ENCODE results near the gene DCDC2. TPM values are rescaled to one million over a fixed set of nuclear protein-coding genes. Genes with fewer than 3 reads are reported as not detected.
"Not testable (repeated sequence)": the region's sequence is repeated elsewhere in the genome, so short reads cannot be mapped to it uniquely, and the experiment has no call there.

Gene DCDC2
- total RNA-seq, 4 donors from 2014 or later = 0.09 TPM; not detected in 3

DNA sequence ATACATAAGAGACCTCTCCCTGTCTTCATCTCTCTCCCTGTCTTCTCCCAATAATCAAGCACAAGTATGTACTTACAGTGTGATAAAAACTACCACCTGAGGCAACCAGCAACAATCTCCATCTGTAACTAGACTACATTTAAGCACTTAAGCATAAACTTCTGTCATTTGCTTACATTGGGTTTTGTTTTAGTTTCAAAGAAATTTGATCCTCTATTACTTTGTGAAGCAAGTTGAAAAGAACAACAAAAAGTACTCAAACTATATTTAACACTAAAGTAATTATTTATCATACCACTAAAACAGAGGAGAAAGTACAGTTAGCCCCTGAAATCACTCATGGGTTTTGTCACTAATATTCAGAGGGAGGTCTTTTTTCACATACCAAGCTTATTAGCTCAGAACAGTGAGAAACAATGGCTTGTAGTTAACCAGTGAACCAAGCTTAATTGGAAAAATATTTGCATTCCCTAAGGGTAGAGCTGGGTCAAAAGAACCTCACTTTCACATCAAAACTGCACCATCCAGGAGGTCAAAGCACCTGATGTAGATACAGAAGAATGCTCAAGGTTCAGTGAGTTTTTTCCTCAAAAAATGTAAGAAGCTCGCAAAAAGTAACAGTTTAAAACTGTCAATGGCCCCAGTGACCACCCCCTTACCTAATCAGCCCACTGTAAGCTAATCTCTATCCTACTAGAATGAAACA, 34.1 kb downstream of the DCDC2 start:
- TF ChIP-seq, protein P1, sequence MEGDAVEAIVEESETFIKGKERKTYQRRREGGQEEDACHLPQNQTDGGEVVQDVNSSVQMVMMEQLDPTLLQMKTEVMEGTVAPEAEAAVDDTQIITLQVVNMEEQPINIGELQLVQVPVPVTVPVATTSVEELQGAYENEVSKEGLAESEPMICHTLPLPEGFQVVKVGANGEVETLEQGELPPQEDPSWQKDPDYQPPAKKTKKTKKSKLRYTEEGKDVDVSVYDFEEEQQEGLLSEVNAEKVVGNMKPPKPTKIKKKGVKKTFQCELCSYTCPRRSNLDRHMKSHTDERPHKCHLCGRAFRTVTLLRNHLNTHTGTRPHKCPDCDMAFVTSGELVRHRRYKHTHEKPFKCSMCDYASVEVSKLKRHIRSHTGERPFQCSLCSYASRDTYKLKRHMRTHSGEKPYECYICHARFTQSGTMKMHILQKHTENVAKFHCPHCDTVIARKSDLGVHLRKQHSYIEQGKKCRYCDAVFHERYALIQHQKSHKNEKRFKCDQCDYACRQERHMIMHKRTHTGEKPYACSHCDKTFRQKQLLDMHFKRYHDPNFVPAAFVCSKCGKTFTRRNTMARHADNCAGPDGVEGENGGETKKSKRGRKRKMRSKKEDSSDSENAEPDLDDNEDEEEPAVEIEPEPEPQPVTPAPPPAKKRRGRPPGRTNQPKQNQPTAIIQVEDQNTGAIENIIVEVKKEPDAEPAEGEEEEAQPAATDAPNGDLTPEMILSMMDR (IDR thresholded peaks at IDR 0.05) = no peak

DNA sequence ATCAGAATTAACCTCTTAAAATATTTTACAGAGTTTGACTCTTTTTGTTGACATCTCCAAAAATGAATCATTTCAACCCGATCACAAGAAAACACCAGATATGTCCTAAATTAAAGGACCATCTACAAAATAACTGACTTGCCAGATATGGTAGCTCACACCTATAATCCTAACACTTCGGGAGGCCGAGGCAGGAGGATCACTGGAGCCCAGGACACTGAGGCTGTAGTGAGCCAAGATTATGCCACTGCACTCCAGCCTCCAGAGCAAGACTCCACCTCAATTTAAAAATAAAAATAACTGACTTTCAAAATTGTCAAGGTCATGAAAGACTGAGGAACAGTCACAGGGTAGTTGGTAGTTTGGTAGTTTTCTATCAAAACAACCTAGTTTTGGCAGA, 34.9 kb downstream of the DCDC2 start:
- DNase-seq (ENCODE audit: low spot score) = no peak
- no peak for ATAC-seq (ENCODE audit: low FRiP score)
- TF ChIP-seq, protein P1 (IDR thresholded peaks at IDR 0.05) = no peak

More for the DNA sequence above, 34.1 kb downstream of the DCDC2 start:
- ATAC-seq (ENCODE audit: low FRiP score) (no peak), DNase-seq (ENCODE audit: low spot score) (no peak)

DNA sequence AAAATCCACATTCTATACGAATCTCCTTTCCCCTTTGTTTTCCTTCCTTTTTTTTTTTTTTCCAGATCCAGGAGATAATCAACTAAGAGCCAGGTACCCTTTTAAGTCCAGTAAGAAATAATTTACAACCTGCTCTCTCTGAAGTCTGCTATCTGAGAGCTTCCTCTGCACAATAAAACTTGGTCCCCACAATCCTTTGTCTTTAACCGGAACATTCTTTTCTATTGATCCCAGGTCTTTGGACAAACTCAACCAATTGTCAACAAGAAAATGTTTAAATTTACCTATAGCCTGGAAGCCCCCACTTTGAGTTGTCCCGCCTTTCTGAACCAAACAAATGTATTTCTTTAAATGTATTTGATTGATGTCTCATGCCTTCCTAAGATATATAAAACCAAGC, 35.4 kb downstream of the DCDC2 start:
- DNase-seq (ENCODE audit: low spot score); ATAC-seq (ENCODE audit: low FRiP score): not testable (repeated sequence)

- no peak for DNase-seq (ENCODE audit: low spot score)
Measured at GRCh38 chr6:24321538-24322162, 36.2 kb downstream of the DCDC2 start.

GRCh38 chr6:24313251-24314141, 44.4 kb downstream of the DCDC2 start:
- TF ChIP-seq, protein P1 (IDR thresholded peaks at IDR 0.05) = no peak

More at GRCh38 chr6:24321538-24322162, 36.2 kb downstream of the DCDC2 start:
- TF ChIP-seq, protein P1 (IDR thresholded peaks at IDR 0.05) = no peak
- no peak for ATAC-seq (ENCODE audit: low FRiP score)

GRCh38 chr6:24311775-24312174, 46.1 kb downstream of the DCDC2 start:
- DNase-seq (ENCODE audit: low spot score); ATAC-seq (ENCODE audit: low FRiP score): not testable (repeated sequence)

More at GRCh38 chr6:24313251-24314141, 44.4 kb downstream of the DCDC2 start:
- DNase-seq (ENCODE audit: low spot score) (no peak), ATAC-seq (ENCODE audit: low FRiP score) (no peak)

DNA sequence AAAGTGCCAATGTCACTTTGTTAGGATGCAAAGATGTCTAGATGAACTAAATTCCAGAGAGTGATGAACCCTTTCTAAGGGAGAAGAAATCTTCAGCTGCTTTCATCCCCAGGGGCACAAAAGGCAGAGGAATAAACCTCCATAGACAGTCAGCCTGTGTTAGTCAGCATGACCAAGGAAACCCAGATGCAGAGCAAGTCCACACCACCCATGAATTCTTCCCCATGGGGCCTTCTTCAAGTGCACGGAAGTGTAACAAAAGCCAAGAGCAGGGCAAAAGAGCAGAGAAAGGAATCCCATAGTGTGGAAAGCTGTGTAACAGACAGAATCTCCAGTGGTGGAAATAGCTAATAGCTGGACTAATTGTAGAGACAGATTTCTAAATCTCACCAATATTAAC, 50.0 kb downstream of the DCDC2 start:
- ATAC-seq (ENCODE audit: low FRiP score) (no peak), DNase-seq (ENCODE audit: low spot score) (no peak)
- TF ChIP-seq, protein P1 (IDR thresholded peaks at IDR 0.05) = no peak
